ENCODE results near the gene PTPRG.

The PTPRG gene

GRCh38 chr3:61772456-61772855 is 211.1 kb downstream of the PTPRG start:
- DNase-seq (no peak), ATAC-seq (replicated peaks) (no peak)
- H3K36me3 Mint-ChIP-seq: no peaks in the 10 kb centered on the region
- H3K4me1 Mint-ChIP-seq: no peaks in the 10 kb centered on the region
- peaks cover 3 to 6% of the 10 kb centered on the region in 2 donors for H3K9me3 Mint-ChIP-seq
- H3K27me3 Mint-ChIP-seq: no peaks in the 10 kb centered on the region
- no peak overlapping the region for H3K27ac Mint-ChIP-seq
- no peak overlapping the region for H3K4me3 Mint-ChIP-seq

GRCh38 chr3:61774279-61774890 is 213.0 kb downstream of the PTPRG start:
- DNase-seq: no peak

DNA sequence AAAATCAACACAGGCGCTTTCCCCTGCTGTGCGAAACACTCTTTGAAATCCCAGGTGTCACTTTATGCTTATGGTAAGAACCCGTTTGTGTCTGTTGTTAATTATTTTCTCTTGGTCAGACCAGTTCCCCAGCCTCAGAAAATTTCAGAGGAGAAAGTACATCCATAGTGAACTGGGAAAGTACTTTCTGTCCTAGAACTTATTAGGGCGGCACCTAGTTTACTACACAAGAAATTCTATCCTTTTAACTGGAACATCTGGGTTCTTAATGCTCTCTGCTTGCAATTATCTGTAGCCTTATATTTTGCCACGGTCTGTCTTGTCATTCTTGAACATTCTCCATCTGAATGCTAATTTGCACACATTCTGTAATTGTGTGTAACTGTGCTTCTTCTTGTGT is 215.0 kb downstream of the PTPRG start:
- H3K4me3 Mint-ChIP-seq: no peak overlapping the region
- peaks cover 4 to 7% of the 10 kb centered on the region in 2 donors for H3K9me3 Mint-ChIP-seq
- no peaks in the 10 kb centered on the region for H3K4me1 Mint-ChIP-seq
- DNase-seq (no peak), ATAC-seq (replicated peaks) (no peak)
- no peaks in the 10 kb centered on the region for H3K27me3 Mint-ChIP-seq
- H3K27ac Mint-ChIP-seq: no peak overlapping the region
- no peaks in the 10 kb centered on the region for H3K36me3 Mint-ChIP-seq

More at GRCh38 chr3:61774279-61774890, 213.0 kb downstream of the PTPRG start:
- peaks cover 4 to 7% of the 10 kb centered on the region in 2 donors for H3K9me3 Mint-ChIP-seq
- no peaks in the 10 kb centered on the region for H3K4me1 Mint-ChIP-seq
- no peaks in the 10 kb centered on the region for H3K27me3 Mint-ChIP-seq
- no peak overlapping the region for H3K4me3 Mint-ChIP-seq
- H3K27ac Mint-ChIP-seq: no peak overlapping the region
- H3K36me3 Mint-ChIP-seq: no peaks in the 10 kb centered on the region
- no peak for ATAC-seq (replicated peaks)

DNA sequence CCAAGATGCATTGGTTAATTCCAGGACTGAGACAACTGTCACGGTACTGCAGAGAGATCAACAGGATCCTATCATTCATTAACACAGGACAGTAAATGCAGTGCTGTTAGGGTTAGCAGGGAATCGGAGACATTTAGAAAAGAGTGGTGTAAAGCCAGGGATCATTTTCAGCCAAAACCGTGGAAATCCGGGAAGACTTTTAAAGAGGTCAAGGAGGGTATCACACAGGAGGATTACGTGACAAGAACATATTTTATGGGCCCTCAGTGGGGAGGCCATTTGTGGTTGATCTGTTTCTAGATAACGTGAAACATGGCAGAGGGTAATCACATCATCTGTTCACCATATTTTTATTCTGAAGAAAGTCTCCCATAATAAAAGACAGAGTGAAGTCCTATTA is 216.1 kb downstream of the PTPRG start:
- ATAC-seq (replicated peaks) (no peak), DNase-seq (no peak)
- H3K4me1 Mint-ChIP-seq: no peaks in the 10 kb centered on the region
- no peak overlapping the region for H3K27ac Mint-ChIP-seq
- H3K9me3 Mint-ChIP-seq: peaks cover 4 to 7% of the 10 kb centered on the region in 2 donors
- H3K27me3 Mint-ChIP-seq: no peaks in the 10 kb centered on the region
- H3K36me3 Mint-ChIP-seq: no peaks in the 10 kb centered on the region
- no peak overlapping the region for H3K4me3 Mint-ChIP-seq

GRCh38 chr3:61778095-61778494 is 216.7 kb downstream of the PTPRG start:
- Mint-ChIP-seq H3K9me3 (peaks cover 4 to 7% of the 10 kb centered on the region in 2 donors), H3K27me3 (no peaks in the 10 kb centered on the region), H3K4me3 (no peak overlapping the region), H3K27ac (no peak overlapping the region), H3K36me3 (no peaks in the 10 kb centered on the region), H3K4me1 (no peaks in the 10 kb centered on the region)
- ATAC-seq (replicated peaks): no peak
- DNase-seq: no peak

GRCh38 chr3:61780016-61780415 is 218.6 kb downstream of the PTPRG start:
- Mint-ChIP-seq H3K4me3 (no peak overlapping the region), H3K36me3 (no peaks in the 10 kb centered on the region), H3K4me1 (no peaks in the 10 kb centered on the region), H3K27ac (no peak overlapping the region), H3K27me3 (no peaks in the 10 kb centered on the region), H3K9me3 (peaks cover 4 to 5% of the 10 kb centered on the region in 2 donors)
- ATAC-seq (replicated peaks): no peak
- no peak for DNase-seq

DNA sequence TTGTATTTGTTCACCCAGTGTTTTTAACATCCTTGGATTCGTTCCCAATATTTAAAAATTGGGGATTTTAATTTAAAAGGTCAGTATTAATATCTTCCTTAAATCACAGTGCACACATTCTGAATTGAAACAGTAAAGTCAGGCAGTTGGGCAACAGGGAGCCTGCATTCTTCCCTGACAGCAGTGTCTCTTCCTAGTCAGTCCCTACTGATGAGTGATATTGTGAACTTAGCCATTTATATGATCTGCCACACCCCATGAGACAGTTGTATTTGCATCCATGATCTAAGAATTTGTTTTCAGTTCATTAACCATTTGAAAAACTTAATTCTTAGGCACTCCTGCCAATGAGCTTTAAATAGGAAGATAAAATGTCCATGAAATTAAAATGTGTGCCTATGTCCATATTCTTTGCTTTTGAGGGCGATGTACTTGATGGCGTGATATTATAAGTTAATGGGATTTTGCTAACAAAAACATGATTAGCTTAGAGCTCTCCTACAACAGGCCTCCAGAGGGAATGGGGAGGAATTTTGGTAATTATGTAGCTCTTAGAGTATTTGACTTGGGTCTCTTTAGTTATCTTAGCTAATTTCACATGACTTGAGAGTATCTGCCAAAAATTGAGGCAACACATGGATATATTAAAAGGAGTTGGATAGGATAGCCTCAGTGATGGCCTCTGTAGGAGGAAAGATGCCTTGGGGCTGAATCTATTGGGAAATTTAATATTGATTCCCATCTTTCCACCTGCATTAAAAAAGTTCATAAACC is 219.3 kb downstream of the PTPRG start:
- H3K36me3 Mint-ChIP-seq: no peaks in the 10 kb centered on the region
- no peaks in the 10 kb centered on the region for H3K4me1 Mint-ChIP-seq
- H3K27me3 Mint-ChIP-seq: no peaks in the 10 kb centered on the region
- H3K27ac Mint-ChIP-seq: no peak overlapping the region
- DNase-seq: no peak
- peaks cover 4 to 5% of the 10 kb centered on the region in 2 donors for H3K9me3 Mint-ChIP-seq
- no peak for ATAC-seq (replicated peaks)
- no peak overlapping the region for H3K4me3 Mint-ChIP-seq

GRCh38 chr3:61783993-61784718 is 222.8 kb downstream of the PTPRG start:
- no peak for ATAC-seq (replicated peaks)
- H3K4me1 Mint-ChIP-seq: no peaks in the 10 kb centered on the region
- H3K27ac Mint-ChIP-seq: no peak overlapping the region
- peaks cover 0 to 2% of the 10 kb centered on the region in 2 donors for H3K9me3 Mint-ChIP-seq
- H3K36me3 Mint-ChIP-seq: no peaks in the 10 kb centered on the region
- DNase-seq: no peak
- H3K27me3 Mint-ChIP-seq: no peaks in the 10 kb centered on the region
- no peak overlapping the region for H3K4me3 Mint-ChIP-seq

GRCh38 chr3:61788623-61789507 is 227.5 kb downstream of the PTPRG start:
- ATAC-seq (replicated peaks) (no peak), DNase-seq (no peak)
- Mint-ChIP-seq H3K9me3 (peaks cover 0 to 2% of the 10 kb centered on the region in 2 donors), H3K27ac (no peak overlapping the region), H3K4me3 (no peak overlapping the region), H3K27me3 (no peaks in the 10 kb centered on the region), H3K4me1 (no peaks in the 10 kb centered on the region), H3K36me3 (no peaks in the 10 kb centered on the region)

DNA sequence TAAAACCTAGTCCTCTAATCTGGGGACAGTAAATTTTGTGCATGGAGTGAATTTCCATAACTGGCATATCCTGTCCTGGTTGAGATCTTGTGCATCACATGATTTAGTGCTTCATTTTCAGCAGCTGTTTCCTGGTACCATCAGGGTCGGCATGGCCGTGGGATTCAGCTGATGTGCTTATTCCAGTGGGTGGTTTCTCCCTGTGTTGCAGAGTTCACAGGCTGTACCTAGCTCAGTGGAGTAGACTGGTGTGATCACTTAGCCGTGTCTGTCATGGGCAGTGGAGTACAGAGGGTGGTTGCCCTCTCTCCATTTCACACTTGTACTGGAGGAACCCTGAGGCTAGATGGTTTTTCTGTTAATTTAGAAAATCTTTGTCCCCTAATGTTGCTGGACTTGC is 228.5 kb downstream of the PTPRG start:
- no peak overlapping the region for H3K4me3 Mint-ChIP-seq
- ATAC-seq (replicated peaks) (no peak), DNase-seq (no peak)
- no peaks in the 10 kb centered on the region for H3K27me3 Mint-ChIP-seq
- H3K4me1 Mint-ChIP-seq: no peaks in the 10 kb centered on the region
- peaks cover 0 to 2% of the 10 kb centered on the region in 2 donors for H3K9me3 Mint-ChIP-seq
- H3K36me3 Mint-ChIP-seq: no peaks in the 10 kb centered on the region
- H3K27ac Mint-ChIP-seq: no peak overlapping the region

GRCh38 chr3:61790411-61790810 is 229.0 kb downstream of the PTPRG start:
- Mint-ChIP-seq H3K27ac (no peak overlapping the region), H3K4me3 (no peak overlapping the region), H3K36me3 (no peaks in the 10 kb centered on the region), H3K27me3 (no peaks in the 10 kb centered on the region), H3K4me1 (no peaks in the 10 kb centered on the region), H3K9me3 (peaks cover 0 to 2% of the 10 kb centered on the region in 2 donors)
- ATAC-seq (replicated peaks) (no peak), DNase-seq (no peak)

DNA sequence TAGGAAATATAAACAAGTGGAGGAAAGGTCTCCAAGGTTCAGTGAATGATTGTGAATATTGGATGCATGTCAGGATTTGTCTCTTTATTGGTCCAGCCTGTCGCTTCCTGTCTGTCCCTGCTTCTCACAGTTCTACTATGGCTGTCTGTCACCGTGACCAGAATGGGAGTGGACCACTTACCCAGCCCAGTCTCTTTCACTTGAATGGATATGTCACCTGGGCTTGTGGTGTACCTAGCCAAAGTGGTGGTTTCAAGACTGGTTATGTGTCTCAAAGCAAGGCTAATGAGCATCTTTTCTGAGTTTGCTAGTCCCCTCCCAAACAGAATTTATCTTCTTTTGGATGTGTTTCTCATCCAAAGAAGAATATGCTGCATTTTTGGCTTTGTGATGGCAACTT is 231.7 kb downstream of the PTPRG start:
- H3K27ac Mint-ChIP-seq: no peak overlapping the region
- DNase-seq (no peak), ATAC-seq (replicated peaks) (no peak)
- H3K9me3 Mint-ChIP-seq: no peaks in the 10 kb centered on the region
- H3K36me3 Mint-ChIP-seq: no peaks in the 10 kb centered on the region
- H3K27me3 Mint-ChIP-seq: no peaks in the 10 kb centered on the region
- H3K4me1 Mint-ChIP-seq: no peaks in the 10 kb centered on the region
- H3K4me3 Mint-ChIP-seq: no peak overlapping the region

- Mint-ChIP-seq H3K36me3 (no peaks in the 10 kb centered on the region), H3K27me3 (no peaks in the 10 kb centered on the region), H3K4me1 (no peaks in the 10 kb centered on the region), H3K4me3 (no peak overlapping the region), H3K27ac (no peak overlapping the region), H3K9me3 (no peaks in the 10 kb centered on the region)
- no peak for ATAC-seq (replicated peaks)
- no peak for DNase-seq
Observed at GRCh38 chr3:61793521-61793920, 232.2 kb downstream of the PTPRG start.

DNA sequence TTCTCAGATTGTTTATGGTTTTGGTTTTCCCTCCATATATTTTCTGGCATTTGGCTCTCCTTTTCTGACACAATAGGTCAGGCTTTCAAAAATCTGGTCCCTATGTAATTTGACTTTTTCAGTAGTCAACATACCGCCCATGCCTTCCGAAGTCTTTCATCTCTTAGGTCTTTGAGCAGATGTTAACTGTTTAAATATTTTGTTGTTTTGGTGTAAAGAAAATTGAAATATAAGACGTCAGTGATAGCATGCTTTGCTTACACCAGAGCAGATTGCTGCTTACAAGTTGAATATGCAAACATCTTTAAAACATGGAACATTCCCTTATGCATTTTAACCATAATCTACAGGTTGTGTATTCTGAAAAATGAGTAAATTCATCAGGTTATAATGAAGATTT is 233.0 kb downstream of the PTPRG start:
- no peaks in the 10 kb centered on the region for H3K27me3 Mint-ChIP-seq
- H3K36me3 Mint-ChIP-seq: no peaks in the 10 kb centered on the region
- H3K27ac Mint-ChIP-seq: no peak overlapping the region
- no peak for DNase-seq
- H3K9me3 Mint-ChIP-seq: no peaks in the 10 kb centered on the region
- no peak overlapping the region for H3K4me3 Mint-ChIP-seq
- no peaks in the 10 kb centered on the region for H3K4me1 Mint-ChIP-seq
- ATAC-seq (replicated peaks): no peak
